CD8-positive, alpha-beta memory T cell (primary cell): ENCODE measurements around the gene UMAD1. TPM values are rescaled to one million over a fixed set of nuclear protein-coding genes. Genes with fewer than 3 reads are reported as not detected.

Source experiments
- polyA plus RNA-seq: library from polyadenylated mRNA; unstranded; fragments of 300-500 nt; fragmentation: Illumina TruSeq; gene quantifications from one replicate; pipeline ENCODE4 v1.2.3, GENCODE V29; 2021
- total RNA-seq, 2 experiments: library from RNA; stranded (reverse); gene quantifications; one replicate each; pipeline ENCODE4 v1.2.3, GENCODE V29; 2021

The UMAD1 gene
- total and polyA plus RNA-seq, 3 experiments from 2014 or later = 13.5 to 27.4 (median 14.8) TPM

Other genes with a start within 250 kb of the UMAD1 start
- not detected for gene COL28A1, start 104.9 kb upstream of the UMAD1 start, total RNA-seq
- not detected for gene COL28A1, start 104.9 kb upstream of the UMAD1 start, polyA plus RNA-seq
- gene MIOS, start 73.9 kb upstream of the UMAD1 start, total RNA-seq = 10 to 100 TPM; 38.2 to 38.7 TPM
- gene MIOS, start 73.9 kb upstream of the UMAD1 start, polyA plus RNA-seq = 18.8 TPM
- gene RPA3, start 77.9 kb downstream of the UMAD1 start, total RNA-seq = 100 to 1,000 TPM; 145 to 149 TPM
- gene RPA3, start 77.9 kb downstream of the UMAD1 start, polyA plus RNA-seq = 94.9 TPM